ENCODE measurements around the gene WDR6.

Gene WDR6

GRCh38 chr3:49034650-49035049 is 27.5 kb downstream of the WDR6 start:
- FAIRE-seq = no peak
- TF ChIP-seq TAF1 (IDR thresholded peaks at IDR 0.05; ENCODE audit: low read depth, low read length) = no peak
- TF ChIP-seq POLR2AphosphoS5 (IDR thresholded peaks at IDR 0.05; ENCODE audit: low read depth, low read length) = no peak
- TF ChIP-seq POLR2A (IDR thresholded peaks at IDR 0.05; ENCODE audit: low read depth, low read length) = no peak
- TF ChIP-seq POU2F2 (IDR thresholded peaks at IDR 0.05; ENCODE audit: low read depth, low read length) = no peak
- no peak for TF ChIP-seq SPI1 (IDR thresholded peaks at IDR 0.05; ENCODE audit: low read depth, low read length)
- TF ChIP-seq PAX5 (IDR thresholded peaks at IDR 0.05; ENCODE audit: insufficient read depth, low read length, severe bottlenecking) = no peak
- no peak for DNase-seq (ENCODE audit: insufficient read length, low spot score)

DNA sequence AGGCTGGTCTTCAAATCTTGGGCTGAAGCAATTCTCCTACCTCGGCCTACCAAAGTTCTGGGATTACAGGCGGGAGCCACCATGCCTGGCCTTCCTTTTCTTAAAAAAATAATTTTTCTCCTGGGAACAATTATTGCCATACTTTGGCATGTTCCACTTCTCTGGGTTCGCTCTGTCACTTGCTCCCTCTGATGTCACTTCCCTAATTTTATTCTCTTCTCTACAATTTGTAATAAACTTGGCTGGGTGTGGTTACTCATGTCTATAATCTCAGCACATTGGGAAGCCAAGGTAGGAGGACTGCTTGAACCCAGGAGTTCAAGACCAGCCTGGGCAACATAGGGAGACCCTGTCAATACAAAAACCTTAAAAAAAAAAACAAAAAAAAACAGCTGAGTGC is 28.1 kb downstream of the WDR6 start:
- DNase-seq (ENCODE audit: insufficient read length, low spot score) (no peak), FAIRE-seq (no peak)
- TF ChIP-seq TAF1 (IDR thresholded peaks at IDR 0.05; ENCODE audit: low read depth, low read length) (no peak), SPI1 (IDR thresholded peaks at IDR 0.05; ENCODE audit: low read depth, low read length) (no peak), POLR2AphosphoS5 (IDR thresholded peaks at IDR 0.05; ENCODE audit: low read depth, low read length) (no peak), POLR2A (IDR thresholded peaks at IDR 0.05; ENCODE audit: low read depth, low read length) (no peak), PAX5 (IDR thresholded peaks at IDR 0.05; ENCODE audit: insufficient read depth, low read length, severe bottlenecking) (no peak), POU2F2 (IDR thresholded peaks at IDR 0.05; ENCODE audit: low read depth, low read length) (no peak)

DNA sequence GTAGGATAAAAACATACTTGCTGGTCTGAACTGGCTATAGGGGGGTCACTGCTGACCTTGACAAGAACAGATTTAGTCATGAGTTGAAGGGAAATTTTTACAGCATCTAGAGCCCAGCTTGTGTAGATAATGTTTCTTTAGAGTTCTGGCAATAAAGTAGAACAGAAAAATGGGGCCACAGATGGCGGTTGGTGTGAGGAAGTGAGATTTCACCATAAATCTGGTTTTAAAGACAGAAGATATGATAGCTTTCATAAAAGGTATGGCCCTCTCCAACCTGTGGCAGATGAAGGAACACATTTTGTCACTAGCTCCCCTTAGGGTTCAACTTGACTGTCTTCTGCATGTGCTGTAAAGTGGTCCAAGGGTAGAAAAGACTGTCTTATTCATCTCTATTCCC is 46.4 kb downstream of the WDR6 start:
- FAIRE-seq = no peak
- DNase-seq (ENCODE audit: insufficient read length, low spot score) = no peak
- peak; percentile 78 for TF ChIP-seq SPI1 (IDR thresholded peaks at IDR 0.05; ENCODE audit: low read depth, low read length)
- TF ChIP-seq TAF1 (IDR thresholded peaks at IDR 0.05; ENCODE audit: low read depth, low read length) = no peak

GRCh38 chr3:49054344-49054862 is 47.2 kb downstream of the WDR6 start:
- FAIRE-seq (no peak), DNase-seq (ENCODE audit: insufficient read length, low spot score) (no peak)
- TF ChIP-seq PAX5 (IDR thresholded peaks at IDR 0.05; ENCODE audit: insufficient read depth, low read length, severe bottlenecking) (no peak), POLR2AphosphoS5 (IDR thresholded peaks at IDR 0.05; ENCODE audit: low read depth, low read length) (no peak), TAF1 (IDR thresholded peaks at IDR 0.05; ENCODE audit: low read depth, low read length) (no peak), SPI1 (IDR thresholded peaks at IDR 0.05; ENCODE audit: low read depth, low read length) (no peak)

DNA sequence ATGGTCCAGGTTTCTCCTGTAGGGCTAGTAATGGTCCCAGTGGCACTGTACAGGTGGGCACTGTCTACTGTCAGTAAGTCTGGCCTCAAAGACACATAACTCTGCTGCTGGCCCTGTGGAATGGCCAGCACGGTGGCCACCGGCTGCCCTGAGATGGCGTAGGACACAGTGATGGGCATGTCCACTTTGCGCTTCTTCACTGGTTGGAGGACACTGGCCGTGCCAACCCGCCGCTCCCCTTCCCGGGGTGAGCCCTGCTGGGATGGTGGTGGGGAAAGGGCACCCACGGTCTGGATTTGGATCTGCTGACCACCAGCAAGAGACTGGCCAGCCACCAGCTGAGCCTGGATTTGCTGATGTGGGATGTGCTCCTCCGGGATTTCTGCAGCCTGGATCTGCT is 50.1 kb downstream of the WDR6 start:
- TF ChIP-seq TAF1 (IDR thresholded peaks at IDR 0.05; ENCODE audit: low read depth, low read length) (no peak), SPI1 (IDR thresholded peaks at IDR 0.05; ENCODE audit: low read depth, low read length) (no peak), POU2F2 (IDR thresholded peaks at IDR 0.05; ENCODE audit: low read depth, low read length) (no peak), POLR2AphosphoS5 (IDR thresholded peaks at IDR 0.05; ENCODE audit: low read depth, low read length) (no peak), POLR2A (IDR thresholded peaks at IDR 0.05; ENCODE audit: low read depth, low read length) (no peak), PAX5 (IDR thresholded peaks at IDR 0.05; ENCODE audit: insufficient read depth, low read length, severe bottlenecking) (no peak)
- FAIRE-seq = no peak
- no peak for DNase-seq (ENCODE audit: insufficient read length, low spot score)

- TF ChIP-seq TAF1 (IDR thresholded peaks at IDR 0.05; ENCODE audit: low read depth, low read length) = no peak
- no peak for TF ChIP-seq PAX5 (IDR thresholded peaks at IDR 0.05; ENCODE audit: insufficient read depth, low read length, severe bottlenecking)
- no peak for TF ChIP-seq POLR2A (IDR thresholded peaks at IDR 0.05; ENCODE audit: low read depth, low read length)
- TF ChIP-seq SPI1 (IDR thresholded peaks at IDR 0.05; ENCODE audit: low read depth, low read length) = no peak
- TF ChIP-seq POLR2AphosphoS5 (IDR thresholded peaks at IDR 0.05; ENCODE audit: low read depth, low read length) = no peak
- TF ChIP-seq POU2F2 (IDR thresholded peaks at IDR 0.05; ENCODE audit: low read depth, low read length) = no peak
- FAIRE-seq (no peak), DNase-seq (ENCODE audit: insufficient read length, low spot score) (no peak)
These were observed 50.8 kb downstream of the WDR6 start for GRCh38 chr3:49058011-49058410.
